ENCODE results near the gene GJA10. TPM values are rescaled to one million over a fixed set of nuclear protein-coding genes. Genes with fewer than 3 reads are reported as not detected.

The GJA10 gene
- total RNA-seq, 1 donor from 2014 or later, result not detected

- DNase-seq (ENCODE audit: low read depth), result no peak
These were observed 22.1 kb downstream of the GJA10 start for GRCh38 chr6:89916136-89916920.

GRCh38 chr6:89917216-89917615, 22.9 kb downstream of the GJA10 start:
- DNase-seq (ENCODE audit: low read depth), result no peak

- no peak for DNase-seq (ENCODE audit: low read depth)
These were observed 23.6 kb downstream of the GJA10 start for GRCh38 chr6:89917801-89918366.

DNA sequence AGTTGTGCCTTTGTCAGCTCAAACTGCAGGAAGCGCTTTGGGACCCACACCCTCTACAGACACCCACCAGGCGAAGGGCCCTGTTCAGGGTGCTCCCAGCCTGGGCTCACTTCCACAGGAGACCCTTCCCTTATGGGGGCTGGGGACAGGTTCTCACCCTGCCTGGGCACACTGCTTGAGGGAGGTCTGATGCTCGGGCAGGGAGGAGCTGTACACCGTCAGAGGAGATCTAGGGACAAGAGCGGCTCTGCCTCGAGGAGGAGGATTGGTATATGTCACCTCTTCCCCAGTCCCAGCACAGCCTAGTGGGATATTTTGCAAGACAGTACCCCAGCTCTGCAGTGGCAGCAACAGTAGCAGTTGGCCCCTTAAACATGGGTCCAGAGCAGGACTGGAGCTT, 26.9 kb downstream of the GJA10 start:
- DNase-seq (ENCODE audit: low read depth), result no peak

DNA sequence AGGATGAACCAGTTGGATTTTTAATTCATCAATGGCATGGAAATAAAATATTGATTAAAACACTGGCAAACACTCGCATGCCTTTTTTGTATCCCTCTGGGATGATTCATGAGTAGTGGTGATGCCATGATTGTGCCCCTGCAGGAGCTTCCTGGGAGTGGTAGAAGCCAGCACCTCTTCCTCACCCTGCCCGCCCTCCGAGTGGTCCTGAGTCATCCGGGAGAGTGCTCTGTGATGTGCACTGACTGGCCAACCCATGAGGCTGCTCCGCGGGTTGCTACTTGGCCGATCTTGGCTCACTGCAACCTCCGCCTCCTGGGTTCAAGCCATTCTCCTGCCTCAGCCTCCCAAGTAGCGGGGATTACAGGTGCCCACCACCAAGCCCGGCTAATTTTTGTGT, 27.4 kb downstream of the GJA10 start:
- DNase-seq (ENCODE audit: low read depth), result no peak

DNA sequence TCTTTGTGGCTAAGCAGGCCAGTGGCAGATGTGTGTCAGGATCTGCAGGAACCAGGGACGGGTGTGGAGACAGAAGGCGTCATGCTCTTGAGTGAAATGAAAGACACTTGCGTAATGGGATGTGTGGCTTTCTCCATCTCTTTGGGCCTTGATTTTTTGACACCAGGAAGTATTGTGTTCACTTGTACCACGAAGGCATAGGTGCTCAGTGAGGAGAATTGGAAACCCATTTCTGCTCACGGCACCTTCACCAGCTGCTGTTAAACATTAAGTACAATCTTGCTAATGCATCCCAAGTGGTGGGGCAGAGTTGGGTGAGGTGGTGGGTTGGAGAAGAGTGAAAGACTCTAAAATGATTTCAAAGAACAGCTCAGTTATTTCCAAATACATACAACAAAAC, 30.0 kb downstream of the GJA10 start:
- no peak for DNase-seq (ENCODE audit: low read depth)

- no peak for DNase-seq (ENCODE audit: low read depth)
These were observed 31.6 kb downstream of the GJA10 start for GRCh38 chr6:89925826-89926225.

GRCh38 chr6:89927264-89927663, 33.0 kb downstream of the GJA10 start:
- no peak for DNase-seq (ENCODE audit: low read depth)

DNA sequence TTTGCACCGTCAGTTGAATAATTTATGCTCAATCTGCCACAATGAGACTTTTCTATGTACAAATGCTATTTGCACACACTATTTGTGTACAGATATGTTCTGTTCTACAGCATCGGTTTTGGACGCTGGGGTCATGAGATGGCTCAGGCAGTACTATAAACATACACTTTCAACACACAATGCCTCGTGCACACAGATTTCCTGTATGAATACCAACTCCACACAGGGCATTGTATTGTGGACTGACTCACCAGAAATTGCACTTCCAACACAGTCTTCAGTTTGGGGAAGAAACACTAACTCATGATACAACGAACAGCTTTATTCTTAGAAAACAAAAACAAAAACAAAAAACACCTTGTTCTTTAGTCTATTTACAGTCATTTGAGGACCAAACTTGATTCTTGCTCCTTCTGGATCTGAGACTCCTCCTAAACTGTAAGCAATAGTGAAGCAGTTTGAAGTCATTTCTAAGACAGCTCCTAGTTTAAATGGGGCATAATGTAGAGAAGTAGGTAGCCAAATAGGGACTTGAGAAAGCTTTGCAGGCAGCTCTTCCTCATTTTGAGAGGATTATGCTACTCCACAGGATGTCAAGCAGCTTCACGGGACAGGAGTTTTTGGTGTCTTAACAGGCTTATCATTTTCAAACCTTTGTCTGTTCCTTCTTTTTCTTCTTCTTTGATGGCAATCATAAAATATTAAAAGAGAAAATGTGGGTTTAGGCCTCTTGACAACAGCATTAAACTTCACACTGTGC, 33.7 kb downstream of the GJA10 start:
- DNase-seq (ENCODE audit: low read depth), result no peak

GRCh38 chr6:89928604-89929003, 34.3 kb downstream of the GJA10 start:
- no peak for DNase-seq (ENCODE audit: low read depth)

DNA sequence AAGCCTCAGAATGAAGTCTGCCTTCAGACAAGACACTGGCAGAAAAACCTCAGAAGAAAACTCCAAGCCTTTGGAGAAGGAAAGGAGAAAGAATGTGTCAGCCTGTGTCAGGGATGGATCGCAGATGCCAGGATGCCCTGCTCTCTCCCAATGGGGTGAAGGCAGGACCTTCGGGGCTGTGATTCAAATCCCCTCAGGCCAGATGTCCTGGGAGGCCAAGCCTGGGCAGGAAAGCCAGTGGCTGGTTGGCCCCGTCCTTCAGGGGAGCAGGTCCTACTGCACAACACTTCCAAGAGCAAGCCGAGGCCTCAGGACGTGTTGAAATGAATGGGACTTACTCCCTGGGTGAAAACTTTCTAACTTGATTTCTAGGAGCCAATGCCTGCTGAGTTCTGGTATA, 36.5 kb downstream of the GJA10 start:
- no peak for DNase-seq (ENCODE audit: low read depth)

- DNase-seq (ENCODE audit: low read depth), result no peak
These were observed 38.1 kb downstream of the GJA10 start for GRCh38 chr6:89932245-89932802.

DNA sequence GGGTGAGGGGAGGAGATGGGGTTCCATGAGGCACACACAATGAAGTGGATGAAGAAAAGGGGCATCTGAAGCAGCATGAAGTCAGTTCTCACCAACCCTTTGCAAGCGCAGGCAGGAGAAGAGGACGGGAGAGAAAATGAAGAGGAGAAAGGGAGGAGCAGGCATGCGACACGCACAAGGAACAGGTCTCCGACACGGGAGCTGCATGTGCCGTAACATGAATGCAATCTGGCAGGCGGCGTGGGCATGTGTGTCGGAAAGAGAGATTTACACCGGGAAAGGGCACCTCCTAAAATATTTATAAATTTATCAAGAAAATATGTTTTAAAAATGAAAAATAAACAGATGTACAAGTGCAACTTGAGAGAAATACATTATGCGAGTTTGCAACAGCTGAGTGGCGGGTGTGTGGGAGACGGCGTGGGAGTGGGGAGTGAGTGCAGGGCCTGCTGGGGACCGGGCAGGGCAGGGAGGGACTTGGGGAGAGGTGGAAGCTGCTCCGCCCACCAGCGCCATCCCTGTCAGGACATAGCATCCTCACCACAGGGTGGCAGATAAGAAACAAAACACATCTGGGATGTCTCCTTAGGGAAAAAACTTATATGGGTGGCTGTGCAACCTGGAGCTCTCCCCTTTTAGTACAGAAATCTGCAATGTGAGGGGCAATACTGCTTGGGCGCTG, 40.6 kb downstream of the GJA10 start:
- DNase-seq (ENCODE audit: low read depth), result no peak

GRCh38 chr6:89936177-89936576, 41.9 kb downstream of the GJA10 start:
- no peak for DNase-seq (ENCODE audit: low read depth)

GRCh38 chr6:89938014-89938413, 43.7 kb downstream of the GJA10 start:
- DNase-seq (ENCODE audit: low read depth), result no peak

DNA sequence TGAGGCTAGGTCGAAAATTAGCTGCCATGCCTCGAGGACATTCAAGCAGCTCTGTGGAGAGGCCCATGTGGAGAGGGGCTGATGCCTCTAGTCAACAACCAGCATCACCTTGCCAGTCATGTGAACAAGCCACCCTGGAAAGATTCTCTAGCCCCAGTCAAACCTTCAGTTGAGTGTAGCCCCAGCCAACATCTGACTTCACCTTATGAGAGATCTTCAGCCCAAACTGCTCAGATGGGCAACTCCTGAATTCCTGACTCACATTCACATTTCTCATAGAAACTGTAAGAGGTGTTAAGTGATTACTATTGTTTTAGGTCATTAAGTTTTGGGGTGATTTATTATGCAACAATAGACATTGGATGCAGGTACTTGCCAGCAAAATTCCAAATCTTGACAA, 44.9 kb downstream of the GJA10 start:
- DNase-seq (ENCODE audit: low read depth), result no peak

DNA sequence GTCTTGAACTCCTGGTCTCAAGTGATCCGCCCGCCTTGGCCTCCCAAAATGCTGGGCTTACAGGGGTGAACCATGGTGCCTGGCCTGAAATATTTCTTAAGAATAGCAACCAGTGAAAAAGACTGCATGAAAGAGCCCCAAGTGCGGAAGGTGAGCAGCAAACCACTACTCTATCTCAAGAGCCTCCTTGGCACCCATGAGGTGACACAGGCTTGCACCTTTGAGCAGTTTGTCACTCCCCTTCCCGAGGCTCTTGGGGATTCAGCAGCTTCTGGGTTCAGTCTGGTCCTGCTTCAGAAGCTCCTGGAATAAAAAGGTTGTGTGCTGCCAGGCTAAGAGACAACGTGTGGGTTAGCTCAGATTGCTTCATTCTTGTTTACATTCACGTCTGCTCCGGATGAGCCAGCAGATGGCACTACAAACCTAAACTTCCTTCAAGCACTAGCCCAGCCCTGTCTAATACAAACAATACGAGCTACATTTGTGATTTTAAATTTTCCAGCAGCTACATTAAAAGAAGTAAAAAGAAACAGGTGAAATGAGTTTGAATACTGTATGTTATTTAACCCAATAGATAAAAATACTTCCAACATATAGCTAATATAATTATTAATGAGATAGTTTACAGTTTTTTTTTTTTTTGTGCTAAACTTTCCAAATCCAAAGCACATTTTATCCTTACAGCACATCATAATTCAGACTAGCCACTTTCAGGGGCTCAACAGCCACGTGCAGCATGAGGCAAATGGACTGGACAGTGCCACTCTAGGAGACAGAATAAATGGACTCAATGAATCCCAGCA, 46.2 kb downstream of the GJA10 start:
- peak; percentile 81 for DNase-seq (ENCODE audit: low read depth)

GRCh38 chr6:89941031-89941762, 46.9 kb downstream of the GJA10 start:
- no peak for DNase-seq (ENCODE audit: low read depth)

GRCh38 chr6:89941763-89942497, 47.7 kb downstream of the GJA10 start:
- no peak for DNase-seq (ENCODE audit: low read depth)
